EH (cell line): ENCODE data around the gene CFAP299.

Source experiments
- DNase-seq: peaks from one replicate; pipeline ENCODE4 v3.0.0-alpha.2; 2015; ENCODE audit warnings: low read depth

The CFAP299 gene

DNA sequence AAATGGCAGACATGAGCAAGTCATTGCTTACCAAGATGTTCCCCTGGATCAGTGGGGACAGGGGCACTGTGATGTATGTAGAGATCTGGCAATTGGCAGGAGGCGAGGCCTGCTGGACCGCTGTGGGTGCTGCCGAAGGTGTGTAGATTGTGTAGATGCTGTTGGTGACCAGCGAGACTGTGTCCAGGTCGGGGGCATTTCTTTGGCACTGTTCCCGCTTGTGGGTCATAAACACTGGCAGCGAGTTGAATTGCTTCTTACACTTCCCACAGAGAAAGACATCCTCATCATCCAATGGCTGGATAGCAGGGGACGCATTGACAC lies 52.7 kb downstream of the CFAP299 start:
- DNase-seq, result no peak

DNA sequence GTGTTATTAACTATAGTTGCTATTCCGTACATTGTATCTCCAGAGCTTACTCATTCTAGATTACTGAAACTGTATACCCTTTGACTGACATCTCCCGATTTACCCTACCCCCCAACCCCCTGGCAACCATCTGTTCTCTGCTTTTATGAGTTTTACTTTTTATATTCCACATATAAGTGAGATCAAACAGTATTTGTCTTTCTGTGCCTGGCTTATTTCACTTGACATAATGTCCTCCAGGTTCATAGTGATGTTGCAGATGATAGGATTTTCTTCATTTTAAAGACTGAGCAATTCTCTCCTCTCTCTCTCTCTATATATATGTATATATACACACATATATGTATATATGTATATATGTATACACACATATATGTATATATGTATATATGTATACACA lies 54.6 kb downstream of the CFAP299 start:
- no peak for DNase-seq

DNA sequence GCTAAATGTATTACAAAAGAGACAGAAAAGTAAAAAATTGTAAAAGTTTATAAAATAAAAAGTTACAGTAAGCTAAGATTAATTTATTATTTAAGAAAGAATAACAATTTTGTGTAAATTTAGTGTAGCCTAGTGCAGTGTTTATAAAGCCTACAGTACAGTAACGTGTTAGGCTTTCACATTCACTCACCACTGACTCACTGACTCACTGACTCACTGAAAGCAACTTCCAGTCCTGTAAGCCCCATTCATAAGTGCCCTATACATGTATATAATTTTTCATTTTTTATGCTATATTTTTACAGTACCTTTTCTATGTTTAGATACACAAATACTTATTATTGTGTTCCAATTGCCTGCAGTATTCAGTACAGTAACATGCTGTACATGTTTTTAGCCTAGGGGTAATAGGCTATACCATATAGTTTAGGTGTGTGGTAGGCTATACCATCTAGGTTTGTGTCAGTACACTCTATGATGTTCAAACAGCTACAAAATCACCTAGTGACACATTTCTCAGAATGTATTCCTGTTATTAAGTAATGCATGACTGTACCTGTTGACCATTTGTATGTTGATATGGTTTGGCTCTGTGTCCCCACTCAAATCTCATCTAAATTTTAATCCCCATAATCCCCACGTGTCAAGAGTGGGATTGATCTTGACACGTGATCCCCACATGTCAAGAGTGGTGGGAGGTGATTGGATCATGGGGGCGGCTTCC lies 57.9 kb downstream of the CFAP299 start:
- DNase-seq, result peak; percentile 77

DNA sequence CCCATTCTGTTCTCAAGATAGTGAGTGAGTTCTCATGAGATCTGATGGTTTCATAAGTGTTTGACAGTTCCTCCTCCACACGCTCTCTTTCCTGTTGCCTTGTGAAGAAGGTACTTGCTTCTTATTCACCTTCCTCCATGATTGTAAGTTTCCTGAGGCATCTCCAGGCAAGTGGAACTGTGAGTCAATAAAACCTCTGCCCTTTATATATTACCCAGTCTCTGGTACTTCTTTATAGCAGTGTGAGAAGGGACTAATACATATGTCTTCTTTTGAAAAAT lies 58.4 kb downstream of the CFAP299 start:
- DNase-seq, result no peak

DNA sequence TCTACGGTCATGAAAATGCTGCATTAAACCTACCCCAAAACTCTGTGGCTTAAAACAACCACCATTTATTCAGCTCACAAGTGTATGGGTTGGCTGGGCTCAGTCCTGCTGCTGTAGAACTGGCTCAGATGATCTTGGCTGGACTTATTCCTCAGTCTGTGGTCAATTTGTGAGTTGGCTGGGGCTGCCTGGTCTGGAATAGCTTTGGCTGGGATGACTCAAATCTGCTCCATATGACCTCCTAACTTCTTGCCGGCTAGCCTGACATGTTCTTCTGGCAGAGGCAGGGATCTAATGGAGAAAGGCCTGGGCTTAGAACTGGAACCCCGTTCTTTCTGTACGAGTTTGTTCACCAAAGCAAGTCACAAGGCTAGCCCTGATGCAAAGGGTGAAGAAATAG lies 71.7 kb downstream of the CFAP299 start:
- DNase-seq, result peak; percentile 79

DNA sequence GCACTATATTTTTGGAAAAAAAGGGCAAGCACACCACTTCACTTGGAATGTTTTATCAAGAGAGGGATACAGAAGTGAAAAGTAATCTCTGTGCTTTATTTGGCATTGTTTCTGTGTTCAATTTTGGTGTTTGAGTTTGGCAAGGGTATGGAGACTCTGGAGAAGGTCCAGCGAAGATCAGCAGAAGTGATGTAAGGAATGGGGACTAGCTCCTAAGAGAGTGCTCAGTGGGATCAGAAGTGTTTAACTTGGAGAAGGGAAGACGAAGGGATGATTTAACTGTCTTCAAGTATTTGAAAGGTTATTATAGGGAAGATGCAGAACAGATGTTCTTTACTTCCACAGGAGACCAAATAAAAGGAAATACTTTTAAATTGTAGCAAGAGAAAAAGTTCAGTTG lies 74.3 kb downstream of the CFAP299 start:
- no peak for DNase-seq

DNA sequence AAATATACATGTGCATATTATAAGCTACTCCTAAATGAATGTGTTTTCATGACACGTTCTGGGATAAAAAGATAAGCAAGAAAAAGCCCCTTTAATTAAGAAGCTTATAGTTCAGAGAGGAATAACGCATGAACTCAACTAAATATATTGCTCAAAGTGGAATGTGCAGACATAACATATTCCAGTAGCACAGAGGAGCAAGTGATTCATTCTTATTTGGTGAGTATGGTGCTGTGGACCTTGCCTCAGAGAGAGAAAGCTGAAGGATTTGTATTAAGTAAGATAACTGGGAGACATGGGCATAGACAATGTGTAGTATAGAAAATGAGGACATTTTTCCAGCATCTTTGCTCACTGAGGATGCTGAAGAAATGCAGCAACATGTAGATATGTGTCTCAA lies 76.8 kb downstream of the CFAP299 start:
- no peak for DNase-seq

DNA sequence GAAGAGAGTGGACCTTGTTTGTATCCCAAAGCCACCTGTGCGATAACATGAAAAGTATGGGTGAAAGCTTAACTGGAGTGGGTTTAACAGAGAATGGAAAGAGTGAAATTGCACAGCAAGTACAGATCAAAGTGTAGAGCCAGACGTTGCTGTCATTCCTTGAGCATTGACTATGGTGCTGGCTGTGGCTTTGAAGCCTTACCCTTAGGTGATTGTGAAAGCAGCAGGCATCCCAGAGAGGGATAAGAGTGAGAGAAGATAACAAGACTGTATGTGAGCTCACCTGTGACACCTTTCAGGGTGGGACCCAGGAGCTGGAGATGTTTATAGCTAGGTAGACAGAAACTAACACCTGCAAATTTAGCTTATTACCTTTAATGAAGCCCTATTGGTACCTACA lies 77.6 kb downstream of the CFAP299 start:
- no peak for DNase-seq

DNA sequence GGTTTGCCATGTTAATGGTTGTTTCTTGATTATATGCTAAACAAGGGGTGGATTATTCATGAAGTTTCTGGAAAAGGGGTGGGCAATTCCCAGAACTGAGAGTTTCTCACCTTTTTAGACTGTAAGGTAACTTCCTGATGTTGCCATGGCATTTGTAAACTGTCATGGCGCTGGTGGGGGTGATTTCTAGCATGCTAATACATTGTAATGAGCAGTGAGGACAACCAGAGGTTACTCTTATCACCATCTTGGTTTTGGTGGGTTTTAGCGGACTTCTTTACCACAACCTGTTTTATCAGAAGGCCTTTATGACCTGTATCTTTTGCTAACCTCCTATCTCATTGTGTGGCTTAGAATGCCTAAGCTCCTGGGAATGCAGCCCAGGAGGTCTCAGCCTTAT lies 81.5 kb downstream of the CFAP299 start:
- DNase-seq, result no peak

DNA sequence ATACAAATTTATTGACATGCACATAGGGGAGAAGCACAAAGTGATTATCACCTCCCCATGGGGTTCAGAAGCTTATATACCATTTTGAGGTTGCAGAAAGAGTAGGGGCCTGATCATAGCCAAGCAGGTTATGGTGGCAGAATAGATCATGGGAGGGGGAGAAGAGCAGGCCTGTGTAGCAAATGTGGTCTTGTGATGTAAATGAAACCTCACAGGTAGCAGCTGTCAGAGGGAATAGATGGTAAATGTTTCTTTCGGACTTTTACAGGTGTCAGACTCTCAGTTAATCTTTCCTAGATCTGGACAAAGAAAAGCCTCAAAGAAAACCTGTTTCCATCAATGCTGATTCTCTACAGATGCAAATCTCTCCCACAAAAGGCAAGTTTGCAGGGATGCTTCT lies 84.4 kb downstream of the CFAP299 start:
- no peak for DNase-seq

DNA sequence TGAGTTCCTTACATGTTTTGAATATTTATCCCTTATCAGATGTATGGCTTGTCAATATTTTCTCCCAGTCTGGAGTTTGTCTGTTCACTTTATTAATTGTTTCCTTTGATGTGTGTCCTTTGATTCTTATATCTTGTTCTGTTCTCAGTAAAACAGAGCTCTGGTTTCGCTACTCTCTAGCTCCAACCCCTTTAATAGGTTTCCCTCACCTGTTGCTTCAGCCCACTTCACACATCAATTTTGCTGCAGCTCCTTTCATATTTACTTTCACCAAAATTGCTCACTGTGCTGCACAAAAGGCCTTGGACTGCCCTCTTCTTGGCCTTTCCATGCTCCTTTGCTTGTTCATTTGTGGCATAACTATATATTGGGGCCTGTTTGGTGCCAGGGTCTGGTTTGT lies 85.1 kb downstream of the CFAP299 start:
- no peak for DNase-seq

DNA sequence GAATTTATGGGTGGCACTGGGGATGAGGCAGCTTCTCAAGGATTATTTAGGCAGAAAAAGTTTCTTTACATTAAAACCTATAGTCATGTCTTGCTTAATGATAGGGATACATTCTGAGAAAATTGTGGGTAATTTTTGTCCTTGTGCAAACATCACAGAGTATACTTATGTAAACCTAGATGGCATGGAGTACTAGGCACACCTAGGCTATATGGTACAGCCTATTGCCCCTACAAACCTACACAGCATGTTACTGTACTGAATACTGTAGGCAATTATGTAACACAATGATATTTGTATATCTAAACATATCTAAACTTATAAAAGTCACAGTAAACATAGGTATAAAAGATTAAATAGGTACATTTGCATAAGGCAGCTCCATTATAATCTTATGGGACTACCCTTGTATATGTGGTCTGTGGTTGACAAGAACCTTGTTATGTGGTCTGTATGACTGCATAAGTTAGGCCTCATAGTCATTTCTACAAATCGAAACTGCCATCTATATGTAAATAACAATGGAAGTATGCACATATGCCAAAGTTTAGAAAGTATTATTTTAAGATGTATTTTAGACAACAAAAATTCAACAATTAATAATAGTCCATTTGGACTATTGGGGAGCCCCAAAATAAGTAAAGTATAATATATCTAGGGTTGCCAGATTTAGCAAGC lies 87.3 kb downstream of the CFAP299 start:
- DNase-seq, result no peak

DNA sequence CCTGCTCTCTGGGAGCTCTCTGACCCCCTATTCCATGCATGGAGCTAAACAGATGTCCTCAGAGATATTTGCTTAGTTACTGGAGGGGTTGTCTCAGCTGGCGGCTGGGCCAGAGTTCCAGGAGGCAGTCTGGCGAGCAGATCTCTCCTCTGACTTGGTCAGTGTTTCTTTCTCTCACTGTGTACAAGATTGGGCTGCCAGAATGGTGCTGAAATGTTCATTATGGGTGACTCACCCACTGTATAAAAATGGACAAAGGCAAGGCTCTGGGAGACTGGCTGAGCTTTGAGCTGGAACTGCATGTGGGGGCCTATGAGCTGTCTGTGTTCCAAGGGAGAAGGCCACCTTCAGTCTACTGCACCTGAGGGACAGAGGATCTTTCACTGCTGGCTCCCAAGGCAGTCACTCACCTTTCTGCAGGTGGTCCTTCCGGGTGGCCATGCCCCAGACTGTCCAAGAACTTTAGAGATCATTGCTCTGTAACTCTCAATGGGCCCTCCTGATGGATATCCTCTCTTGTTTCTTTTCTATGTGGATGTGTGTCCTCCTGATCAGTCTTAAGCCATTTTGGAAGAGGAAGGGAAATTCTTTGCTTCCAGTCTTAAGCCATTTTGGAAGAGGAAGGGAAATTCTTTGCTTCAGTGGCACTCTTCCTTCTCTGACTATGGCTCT lies 88.2 kb downstream of the CFAP299 start:
- DNase-seq, result peak; percentile 16

DNA sequence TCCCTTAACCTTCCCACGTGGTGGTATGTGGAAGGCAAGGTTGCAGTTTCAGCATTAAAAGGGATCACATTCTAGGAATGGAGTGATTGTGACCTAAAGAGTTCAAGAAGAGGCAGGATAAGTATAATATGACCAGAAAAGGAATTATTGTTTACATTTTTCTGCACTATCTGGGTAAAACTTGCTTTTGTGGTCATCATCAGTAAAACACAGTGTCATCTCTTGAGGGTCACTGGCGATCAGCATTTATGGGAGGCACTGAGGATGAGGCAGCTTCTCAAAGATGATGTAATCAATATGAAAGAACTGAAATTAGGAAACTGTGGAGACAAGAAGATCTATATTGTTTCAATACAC lies 88.7 kb downstream of the CFAP299 start:
- DNase-seq, result peak; percentile 18

DNA sequence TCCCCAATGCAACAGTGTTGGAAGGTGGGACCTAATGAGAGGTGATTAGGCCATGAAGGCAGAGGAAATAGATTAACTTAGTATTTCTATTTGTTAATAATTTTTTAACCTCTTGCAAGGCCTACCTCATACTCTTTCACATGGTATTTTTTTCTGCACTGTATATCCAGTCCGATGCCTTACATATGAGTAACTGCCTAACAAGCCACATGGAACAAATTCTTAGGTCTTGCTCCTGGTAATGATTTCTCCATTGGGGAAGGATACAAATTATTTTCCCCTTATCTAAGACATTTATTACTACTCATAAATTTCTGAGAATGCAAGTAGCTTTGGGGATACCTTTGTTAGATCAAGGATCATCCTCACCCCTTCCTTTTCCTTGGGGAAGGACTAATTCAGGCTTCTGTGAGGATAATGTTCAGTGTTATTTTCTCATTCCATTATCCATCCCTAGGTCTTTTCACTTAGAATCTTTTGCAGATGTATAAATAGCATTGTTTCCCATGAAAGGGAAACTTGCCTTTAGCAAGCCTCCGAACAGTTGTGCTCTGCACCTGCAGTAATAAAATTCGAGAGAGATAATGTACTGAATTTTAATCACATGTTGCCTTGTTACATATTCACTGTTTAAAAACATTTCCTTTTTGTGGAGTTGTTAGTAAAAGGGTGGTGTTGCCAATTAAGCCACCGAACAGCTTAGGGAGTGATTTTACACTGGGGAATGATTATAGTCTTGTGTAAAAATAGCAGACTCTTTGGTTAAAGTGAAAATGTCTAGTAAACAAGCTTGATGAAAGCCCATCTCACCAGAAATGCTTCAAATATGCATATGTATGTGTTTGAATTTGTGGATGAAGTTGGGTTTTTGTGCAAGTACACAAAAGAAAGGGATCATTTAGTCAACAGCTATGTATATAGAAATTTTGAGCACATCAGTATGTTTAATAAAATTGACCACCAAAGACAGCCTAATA lies 89.9 kb downstream of the CFAP299 start:
- peak; percentile 15 for DNase-seq

DNA sequence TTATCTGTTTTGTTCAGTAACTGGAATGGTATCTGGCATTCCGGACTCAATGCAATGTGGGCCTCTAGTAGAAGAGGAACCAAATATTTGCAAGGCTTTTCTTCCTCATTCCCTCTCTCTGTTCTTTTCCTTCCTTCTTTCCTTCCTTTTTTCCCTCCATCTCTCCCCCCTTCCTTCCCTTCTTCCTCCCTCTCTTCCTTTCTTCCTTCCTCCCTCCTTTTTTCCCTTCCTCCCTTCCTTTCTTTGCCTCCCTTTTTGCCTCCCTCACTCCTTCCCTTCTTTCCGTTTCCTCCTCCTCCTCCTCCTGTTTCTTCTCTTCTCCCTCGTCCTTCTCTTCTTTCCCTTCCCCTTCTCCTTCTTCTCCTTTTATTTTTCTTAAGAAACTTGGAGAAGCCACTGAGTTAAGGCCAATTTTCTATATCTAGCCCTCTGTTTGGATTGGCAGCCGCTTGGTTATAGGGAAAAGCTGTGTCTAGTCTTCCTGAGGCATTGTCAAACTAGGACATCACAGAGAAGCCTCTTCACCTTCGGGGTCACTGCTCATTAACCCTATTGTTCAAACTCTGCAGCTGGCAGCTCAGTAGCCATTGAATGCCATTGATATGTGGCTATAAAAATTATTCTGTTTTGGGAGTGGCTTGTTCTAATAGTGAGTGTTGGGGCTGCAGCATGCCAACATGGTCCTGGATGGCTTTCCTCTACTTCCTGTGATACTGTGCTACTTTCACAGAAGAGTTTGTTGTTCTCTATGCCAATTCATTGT lies 95.9 kb downstream of the CFAP299 start:
- DNase-seq, result no peak

DNA sequence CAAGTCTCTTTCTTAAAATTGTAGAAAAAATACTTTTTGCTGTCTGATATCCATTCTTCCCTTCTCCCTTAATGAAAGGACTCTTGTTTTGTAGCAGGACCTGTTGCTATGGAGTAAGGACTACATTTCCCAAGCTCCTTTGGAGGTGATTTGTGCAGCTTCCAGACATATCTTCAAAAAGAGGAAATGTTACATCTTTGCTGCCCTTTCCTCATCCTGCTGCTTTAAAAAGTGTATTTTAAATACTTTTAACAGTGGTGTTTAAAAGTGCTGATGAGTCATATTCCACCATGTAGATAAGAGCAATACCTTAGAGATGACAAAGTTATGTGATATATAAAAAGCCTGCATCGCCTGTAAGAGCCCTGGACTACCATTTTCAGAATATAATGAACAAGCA lies 98.7 kb downstream of the CFAP299 start:
- DNase-seq, result peak; percentile 52

DNA sequence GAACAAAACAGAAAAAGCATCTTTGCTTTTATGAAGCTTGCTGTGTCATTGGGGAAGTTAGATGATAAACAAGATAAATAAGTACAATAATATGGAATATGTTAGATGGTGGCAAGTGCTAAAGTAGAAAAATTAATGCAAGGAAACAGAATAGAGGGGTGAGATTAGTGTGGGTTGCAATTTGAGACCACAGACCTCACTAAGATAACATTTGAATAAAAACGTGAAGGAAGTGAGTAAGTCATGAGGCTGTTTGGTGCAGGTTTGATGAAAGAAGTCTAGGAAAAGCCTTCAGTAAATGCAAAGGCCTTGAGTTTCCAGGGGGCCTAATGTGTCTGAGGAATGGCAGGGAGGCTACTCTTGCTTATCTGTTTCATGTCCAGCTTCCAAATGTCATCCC lies 102.5 kb downstream of the CFAP299 start:
- DNase-seq, result no peak

DNA sequence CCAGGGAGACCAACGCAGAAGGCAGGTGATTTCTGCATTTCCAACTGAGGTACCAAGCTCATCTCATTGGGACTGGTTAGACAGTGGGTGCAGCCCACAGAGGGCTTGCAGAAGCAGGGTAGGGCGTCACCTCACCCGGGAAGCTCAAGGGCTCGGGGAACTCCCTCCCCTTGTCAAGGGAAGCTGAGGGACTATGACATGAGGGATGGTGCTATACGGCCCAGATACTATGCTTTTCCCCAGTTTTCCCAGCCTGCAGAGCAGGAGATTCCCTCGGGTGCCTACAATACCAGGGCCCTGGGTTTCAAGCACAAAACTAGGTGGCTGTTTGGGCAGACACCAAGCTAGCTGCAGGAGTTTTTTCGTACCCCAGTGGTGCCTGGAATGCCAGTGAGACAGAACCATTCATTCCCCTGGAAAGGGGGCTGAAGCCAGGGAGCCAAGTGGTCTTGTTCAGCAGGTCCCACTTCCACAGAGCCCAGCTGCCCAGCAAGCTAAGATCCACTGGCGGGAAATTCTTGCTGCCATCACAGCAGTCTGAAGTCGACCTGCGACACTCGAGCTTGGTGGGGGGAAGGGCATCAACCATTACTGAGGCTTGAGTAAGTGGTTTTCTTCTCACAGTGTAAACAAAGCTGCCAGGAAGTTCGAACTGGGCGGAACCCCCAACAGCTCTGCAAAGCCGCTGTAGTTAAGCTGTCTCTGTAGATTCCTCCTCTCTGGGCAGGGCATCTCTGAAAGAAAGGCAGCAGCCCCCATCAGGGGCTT lies 103.9 kb downstream of the CFAP299 start:
- peak; percentile 18 for DNase-seq

DNA sequence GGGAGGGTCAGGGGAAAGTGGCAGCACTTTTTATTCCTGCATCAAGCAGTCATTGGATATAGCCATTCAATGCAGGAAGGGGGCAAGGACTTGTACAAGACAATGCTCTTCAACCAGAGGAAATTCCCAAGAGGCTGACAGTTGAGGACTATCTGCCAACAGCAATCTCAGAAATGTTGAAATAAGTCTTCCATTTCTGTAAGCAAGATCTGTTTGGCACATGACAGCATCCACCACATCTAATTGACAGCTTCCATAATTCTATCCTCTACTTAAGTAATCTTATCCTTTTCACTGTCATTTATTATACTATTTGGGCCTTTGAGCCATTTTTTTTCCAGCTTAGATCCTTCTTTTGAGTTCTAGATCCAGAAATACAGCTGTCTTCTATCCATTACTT lies 110.7 kb downstream of the CFAP299 start:
- no peak for DNase-seq

DNA sequence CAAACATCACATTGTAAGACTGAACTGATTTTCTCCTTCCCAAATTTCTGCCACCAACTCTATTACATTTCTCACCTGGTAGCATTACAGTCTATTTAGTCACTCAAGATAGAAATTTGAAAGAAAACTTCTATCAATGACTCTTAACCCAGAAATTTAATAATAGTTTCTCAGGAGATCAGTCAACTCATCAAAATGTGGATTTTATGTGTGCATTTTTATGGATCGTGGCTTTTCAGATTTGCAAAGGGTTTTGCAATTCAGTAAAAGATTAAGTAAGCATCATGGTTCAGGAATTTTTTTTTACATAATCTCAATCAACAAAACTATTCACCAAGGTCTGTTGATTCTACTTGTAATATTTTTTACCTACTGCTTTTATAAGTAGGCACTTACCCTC lies 111.1 kb downstream of the CFAP299 start:
- peak; percentile 46 for DNase-seq
